PC-3 (cell line): Measurements from ENCODE around the gene SERPINI2. TPM values are rescaled to one million over a fixed set of nuclear protein-coding genes. Genes with fewer than 3 reads are reported as not detected.

Experiments used
- ATAC-seq: fragments of 200-7000 bp; cut with Tn5 transposase; 2 replicates; pipeline ENCODE4 v1.9.1; 2020; ENCODE audit warnings: mild to moderate bottlenecking, moderate library complexity
- BruUV-seq: library from RNA; stranded (reverse); fragments of 400-500 nt; replicated peaks from 2 replicates; lab custom pipeline; 2021; lab: Mats Ljungman, UMichigan
- CTCF ChIA-PET: fragments of 300-600 bp; sonication (Branson Sonifier 250); formaldehyde crosslinking; loops from one replicate; lab custom pipeline; 2022; ENCODE audit warnings: antibody characterized with exemption; lab: Charles Lee
- POLR2A ChIA-PET: fragments of 300-600 bp; sonication (Branson Sonifier 250); formaldehyde crosslinking; loops from one replicate; lab custom pipeline; 2022; ENCODE audit warnings: antibody characterized with exemption; ENCODE audit not compliant: unreplicated experiment; lab: Charles Lee
- DNase-seq: peaks from one replicate; pipeline ENCODE4 v3.0.0-alpha.2; 2015
- H2AFZ ChIP-seq: fragments of 300-600 bp; sonication (generic); 2 replicates; pipeline ENCODE4 v1.6.0; 2016; ENCODE audit warnings: antibody characterized with exemption, low read length
- H3F3A ChIP-seq: fragments of 300-600 bp; sonication (generic); one replicate; pipeline ENCODE4 v1.6.0; 2017; ENCODE audit warnings: antibody characterized with exemption, low read length, control low read depth, mild to moderate bottlenecking; ENCODE audit not compliant: unreplicated experiment
- H3K27ac ChIP-seq: fragments of 300-600 bp; sonication (generic); 2 replicates; pipeline ENCODE4 v1.5.1; 2016; ENCODE audit warnings: mild to moderate bottlenecking, low read length
- H3K27me3 ChIP-seq: fragments of 300-600 bp; sonication (generic); 2 replicates; pipeline ENCODE4 v1.6.1; 2016; ENCODE audit warnings: low read length, mixed read lengths
- H3K36me3 ChIP-seq: fragments of 300-600 bp; sonication (generic); 2 replicates; pipeline ENCODE4 v1.6.1; 2016; ENCODE audit warnings: low read depth, mixed run types, low read length, mixed read lengths
- H3K4me1 ChIP-seq: fragments of 300-600 bp; sonication (generic); 2 replicates; pipeline ENCODE4 v1.5.1; 2016; ENCODE audit warnings: low read length; ENCODE audit not compliant: insufficient read depth
- H3K4me2 ChIP-seq: fragments of 300-600 bp; sonication (generic); 2 replicates; pipeline ENCODE4 v1.6.0; 2016; ENCODE audit warnings: low read length
- H3K4me3 ChIP-seq: fragments of 300-600 bp; sonication (generic); 2 replicates; pipeline ENCODE4 v1.5.1; 2016; ENCODE audit warnings: mild to moderate bottlenecking, low read length, mixed read lengths
- H3K79me2 ChIP-seq: fragments of 300-600 bp; sonication (generic); 2 replicates; pipeline ENCODE4 v1.6.1; 2017; ENCODE audit warnings: low read length, mixed read lengths
- H3K9ac ChIP-seq: fragments of 300-600 bp; sonication (generic); 2 replicates; pipeline ENCODE4 v1.6.0; 2016; ENCODE audit warnings: mild to moderate bottlenecking, low read length
- H3K9me2 ChIP-seq: fragments of 300-600 bp; sonication (generic); replicated peaks from 2 replicates; pipeline ENCODE4 v1.6.1; 2016; ENCODE audit warnings: mixed run types, low read length, mixed read lengths
- H3K9me3 ChIP-seq: fragments of 300-600 bp; sonication (generic); 2 replicates; pipeline ENCODE4 v1.6.1; 2016; ENCODE audit warnings: low read length, mixed read lengths
- H4K20me1 ChIP-seq: fragments of 300-600 bp; sonication (generic); 2 replicates; pipeline ENCODE4 v1.6.1; 2016; ENCODE audit warnings: low read length, mixed read lengths
- EZH2 ChIP-seq: fragments of 300-600 bp; sonication (generic); IDR thresholded peaks from one replicate; pipeline ENCODE4 v1.6.1; 2017; ENCODE audit warnings: antibody characterized with exemption, mild to moderate bottlenecking, low read length; ENCODE audit not compliant: unreplicated experiment
- EZH2phosphoT487 ChIP-seq: fragments of 300-600 bp; sonication (generic); IDR thresholded peaks from 2 replicates; pipeline ENCODE4 v1.6.1; 2018; ENCODE audit warnings: mild to moderate bottlenecking, antibody characterized with exemption, low read length, borderline replicate concordance
- intact Hi-C: fragments of 100-400 bp; cut with micrococcal nuclease; formaldehyde crosslinking; loops from 2 replicates; pipeline ENCODE4 v1.9.0; 2023
- total RNA-seq: library from RNA; depleted of rRNA; stranded (reverse); fragments of >200 nt; gene quantifications from 2 replicates; pipeline ENCODE4 v1.2.3, GENCODE V29; 2014
- TF ChIP-seq, protein P1 (sequence below): fragments of 300-600 bp; sonication (generic); conservative IDR thresholded peaks from 2 replicates; pipeline ENCODE4 v1.5.1; 2017; ENCODE audit warnings: antibody characterized with exemption, low read depth, mild to moderate bottlenecking, low read length

SERPINI2 gene
- total RNA-seq, 1 experiment from 2014 or later, result not detected

DNA sequence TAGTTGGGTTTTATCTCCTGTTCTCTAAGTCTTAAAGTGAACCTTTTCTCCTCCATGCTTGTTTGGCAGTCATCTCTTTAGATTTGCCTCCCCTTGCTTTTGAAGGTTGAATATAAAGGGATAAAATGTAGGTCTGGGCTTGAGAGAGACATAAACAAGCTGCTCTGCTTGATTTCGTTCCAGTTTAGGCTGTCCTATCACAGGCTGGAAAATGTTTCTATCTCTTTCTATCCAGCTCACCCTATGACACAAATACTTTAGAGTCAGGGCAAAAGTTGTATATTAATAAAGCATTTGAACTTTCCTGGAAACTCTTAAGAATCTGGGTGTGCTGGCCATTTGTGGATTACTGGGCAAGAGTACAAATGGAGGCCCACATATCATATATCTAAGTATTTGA lies 64.2 kb downstream of the SERPINI2 start:
- Histone ChIP-seq H3K36me3 (no peaks in the 10 kb centered on the region), H3K79me2 (no peaks in the 10 kb centered on the region), H3K4me2 (no peak overlapping the region), H3F3A (no peaks in the 10 kb centered on the region), H3K4me3 (no peak overlapping the region), H4K20me1 (no peaks in the 10 kb centered on the region), H3K9me3 (no peaks in the 10 kb centered on the region), H3K9ac (no peak overlapping the region), H3K27ac (no peak overlapping the region), H3K27me3 (no peaks in the 10 kb centered on the region), H3K9me2 (no peaks in the 10 kb centered on the region), H2AFZ (no peak overlapping the region), H3K4me1 (no peaks in the 10 kb centered on the region)
- no peak for DNase-seq
- no peak for TF ChIP-seq EZH2
- TF ChIP-seq EZH2phosphoT487, result no peak
- no TSS peak for BruUV-seq
- intact Hi-C loops, result loop anchor here (5.0 kb wide), 1 partner anchor 633 kb away; no protein-coding TSS in a partner anchor
- no peak for ATAC-seq
- POLR2A ChIA-PET, result no interaction called here
- CTCF ChIA-PET, result no interaction called here

DNA sequence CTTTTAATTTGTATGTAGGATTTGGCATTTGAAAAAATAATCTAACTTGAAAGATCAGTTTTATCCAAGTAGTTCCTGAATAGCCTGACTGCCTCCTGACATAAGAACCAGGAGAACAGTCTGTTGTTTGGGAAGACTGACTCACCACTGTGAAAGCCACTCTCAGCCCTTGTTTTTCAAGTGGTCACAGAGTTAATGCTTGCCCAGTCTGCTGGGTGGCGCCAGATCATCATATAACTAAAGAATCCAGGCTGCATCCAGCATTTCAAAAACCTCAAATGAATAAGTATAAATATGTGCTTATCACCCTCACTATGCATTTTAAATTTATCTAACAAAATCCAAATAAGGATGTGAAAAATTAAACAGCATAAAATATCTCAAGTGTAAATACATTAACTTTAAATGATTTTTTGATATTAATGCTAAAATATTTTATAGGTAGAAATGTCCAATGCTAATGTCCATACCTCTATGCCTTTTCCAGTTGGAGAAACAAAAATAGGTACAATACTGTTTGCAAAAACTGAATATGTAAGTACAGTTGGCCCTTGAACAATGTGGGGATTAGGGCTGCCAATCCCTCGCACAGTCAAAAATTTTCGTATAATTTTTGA lies 66.9 kb downstream of the SERPINI2 start:
- H3K27me3 ChIP-seq, result peaks cover 20% of the 10 kb centered on the region
- H3K36me3 ChIP-seq, result no peaks in the 10 kb centered on the region
- ATAC-seq (peak; percentile 100), DNase-seq (peak; percentile 75)
- H3K9me2 ChIP-seq, result no peaks in the 10 kb centered on the region
- no peaks in the 10 kb centered on the region for H3K9me3 ChIP-seq
- H3K4me1 ChIP-seq, result no peaks in the 10 kb centered on the region
- intact Hi-C loops, result loop anchor here (1.0 to 5.0 kb wide), 4 partner anchors 277 to 635 kb away; no protein-coding TSS in a partner anchor
- ChIA-PET CTCF (no interaction called here), POLR2A (no interaction called here)
- no peak for TF ChIP-seq EZH2
- no peak for TF ChIP-seq EZH2phosphoT487
- TF ChIP-seq, protein P1, sequence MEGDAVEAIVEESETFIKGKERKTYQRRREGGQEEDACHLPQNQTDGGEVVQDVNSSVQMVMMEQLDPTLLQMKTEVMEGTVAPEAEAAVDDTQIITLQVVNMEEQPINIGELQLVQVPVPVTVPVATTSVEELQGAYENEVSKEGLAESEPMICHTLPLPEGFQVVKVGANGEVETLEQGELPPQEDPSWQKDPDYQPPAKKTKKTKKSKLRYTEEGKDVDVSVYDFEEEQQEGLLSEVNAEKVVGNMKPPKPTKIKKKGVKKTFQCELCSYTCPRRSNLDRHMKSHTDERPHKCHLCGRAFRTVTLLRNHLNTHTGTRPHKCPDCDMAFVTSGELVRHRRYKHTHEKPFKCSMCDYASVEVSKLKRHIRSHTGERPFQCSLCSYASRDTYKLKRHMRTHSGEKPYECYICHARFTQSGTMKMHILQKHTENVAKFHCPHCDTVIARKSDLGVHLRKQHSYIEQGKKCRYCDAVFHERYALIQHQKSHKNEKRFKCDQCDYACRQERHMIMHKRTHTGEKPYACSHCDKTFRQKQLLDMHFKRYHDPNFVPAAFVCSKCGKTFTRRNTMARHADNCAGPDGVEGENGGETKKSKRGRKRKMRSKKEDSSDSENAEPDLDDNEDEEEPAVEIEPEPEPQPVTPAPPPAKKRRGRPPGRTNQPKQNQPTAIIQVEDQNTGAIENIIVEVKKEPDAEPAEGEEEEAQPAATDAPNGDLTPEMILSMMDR, result peak; percentile 89
- no peak overlapping the region for H3K9ac ChIP-seq
- no peak overlapping the region for H2AFZ ChIP-seq
- no peaks in the 10 kb centered on the region for H3F3A ChIP-seq
- no peaks in the 10 kb centered on the region for H4K20me1 ChIP-seq
- no peak overlapping the region for H3K27ac ChIP-seq
- no peak overlapping the region for H3K4me3 ChIP-seq
- BruUV-seq, result no TSS peak
- H3K4me2 ChIP-seq, result no peak overlapping the region
- H3K79me2 ChIP-seq, result no peaks in the 10 kb centered on the region

DNA sequence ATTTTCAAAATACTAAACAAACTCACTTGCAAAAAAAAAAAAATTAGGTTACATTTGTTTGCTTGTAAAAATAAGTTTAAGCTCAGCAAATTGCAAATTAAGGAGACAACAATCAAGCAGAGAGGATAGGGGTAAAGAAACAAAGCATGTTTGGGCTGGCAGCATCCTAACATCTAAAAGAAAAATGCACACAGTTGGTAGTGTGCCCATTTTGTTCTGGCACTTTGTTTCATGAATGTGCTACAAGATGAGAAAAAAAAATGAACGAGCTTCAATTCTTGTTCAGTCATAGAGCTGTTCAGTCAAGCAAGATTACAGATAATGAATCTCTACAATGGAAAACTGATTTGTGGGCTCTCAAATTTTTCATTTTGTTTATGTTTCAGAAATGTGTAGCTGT lies 76.0 kb downstream of the SERPINI2 start:
- no peak overlapping the region for H2AFZ ChIP-seq
- no peaks in the 10 kb centered on the region for H3K9me3 ChIP-seq
- H3K36me3 ChIP-seq, result no peaks in the 10 kb centered on the region
- H3K27me3 ChIP-seq, result peaks cover 11% of the 10 kb centered on the region; the same call in 1 of the 2 replicates
- ATAC-seq (no peak), DNase-seq (no peak)
- H3F3A ChIP-seq, result no peaks in the 10 kb centered on the region
- no peaks in the 10 kb centered on the region for H3K4me1 ChIP-seq
- intact Hi-C loops, result no loop called here
- H3K4me3 ChIP-seq, result no peak overlapping the region
- CTCF ChIA-PET, result no interaction called here
- H3K79me2 ChIP-seq, result no peaks in the 10 kb centered on the region
- H4K20me1 ChIP-seq, result no peaks in the 10 kb centered on the region
- no TSS peak for BruUV-seq
- H3K9ac ChIP-seq, result no peak overlapping the region
- no peak overlapping the region for H3K4me2 ChIP-seq
- H3K27ac ChIP-seq, result no peak overlapping the region
- H3K9me2 ChIP-seq, result no peaks in the 10 kb centered on the region
- POLR2A ChIA-PET, result interaction anchor here (0.6 to 0.7 kb wide), 4 partner anchors 17 to 440 kb away, joined by 3 to 8 read pairs (median 5); no protein-coding TSS in a partner anchor
- TF ChIP-seq, protein P1, result no peak
- TF ChIP-seq EZH2phosphoT487 (no peak), EZH2 (no peak)
